Right forelimb (tissue), 1 donor: ENCODE measurements around the gene FBXL4.

ENCODE experiments used
- DNase-seq: peaks from one replicate; pipeline ENCODE4 v3.0.0-alpha.2; 2018

FBXL4 gene

DNA sequence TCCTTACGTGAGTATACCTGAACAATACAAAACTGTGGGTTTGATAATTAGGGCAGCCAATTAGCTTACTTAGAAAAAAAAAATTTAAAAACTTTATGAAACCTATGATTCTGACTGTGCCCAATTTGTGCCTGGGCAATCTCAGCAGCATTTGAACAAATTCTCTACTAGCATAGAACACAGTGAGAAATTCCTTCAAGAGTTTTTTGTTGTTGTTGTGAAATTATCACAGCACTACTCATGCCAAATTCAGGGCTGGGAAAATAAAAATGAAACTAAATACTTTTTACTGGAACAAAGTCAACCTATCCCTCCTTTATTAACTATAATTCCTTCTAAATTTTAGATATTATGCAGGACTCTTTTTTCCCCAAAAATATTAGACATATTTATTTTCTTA is 70.5 kb downstream of the FBXL4 start:
- DNase-seq = no peak

DNA sequence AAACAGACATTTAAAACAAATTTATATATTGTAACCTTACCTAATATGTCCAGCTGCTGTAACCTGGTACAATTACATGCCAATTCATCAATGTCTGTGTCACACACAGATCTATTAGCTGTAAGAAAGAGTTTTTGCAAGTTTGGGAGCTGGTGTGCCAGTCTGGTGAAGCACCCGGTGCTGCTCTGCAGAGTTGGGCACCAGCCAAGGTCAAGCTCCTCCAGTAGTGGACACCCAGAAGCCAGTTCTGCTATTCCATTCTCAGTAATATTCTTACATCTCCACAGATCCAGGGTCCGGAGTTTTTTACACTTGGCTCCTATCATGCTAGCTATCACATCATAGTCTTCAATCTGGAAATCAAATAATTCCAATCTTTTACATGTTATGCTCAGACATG is 72.4 kb downstream of the FBXL4 start:
- DNase-seq = no peak

DNA sequence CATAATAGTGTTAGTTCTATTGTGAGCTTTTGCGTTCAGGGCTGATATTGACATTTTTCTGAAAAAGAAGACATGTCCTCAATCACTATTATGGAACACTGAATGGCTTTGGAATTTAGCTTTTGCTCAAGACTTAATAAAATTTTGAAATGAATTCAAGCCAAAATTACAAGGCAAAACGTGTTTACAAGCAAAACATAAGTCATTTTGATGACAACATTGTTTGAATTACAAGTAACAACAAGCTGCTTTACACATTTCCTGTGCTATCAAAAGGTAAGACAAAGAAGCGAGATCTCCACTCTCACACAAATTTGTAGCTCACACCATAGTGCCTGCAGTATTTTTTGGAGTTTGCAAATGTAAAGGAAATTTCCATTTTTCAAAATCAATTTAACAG is 75.9 kb downstream of the FBXL4 start:
- no peak for DNase-seq

GRCh38 chr6:98871057-98871456 is 76.7 kb downstream of the FBXL4 start:
- DNase-seq = no peak

- DNase-seq = no peak
Measured at GRCh38 chr6:98864497-98864896, 83.2 kb downstream of the FBXL4 start.

GRCh38 chr6:98848539-98849242 is 99.1 kb downstream of the FBXL4 start:
- DNase-seq = no peak

GRCh38 chr6:98847779-98848538 is 99.8 kb downstream of the FBXL4 start:
- DNase-seq = no peak

GRCh38 chr6:98847416-98847778 is 100.3 kb downstream of the FBXL4 start:
- no peak for DNase-seq

DNA sequence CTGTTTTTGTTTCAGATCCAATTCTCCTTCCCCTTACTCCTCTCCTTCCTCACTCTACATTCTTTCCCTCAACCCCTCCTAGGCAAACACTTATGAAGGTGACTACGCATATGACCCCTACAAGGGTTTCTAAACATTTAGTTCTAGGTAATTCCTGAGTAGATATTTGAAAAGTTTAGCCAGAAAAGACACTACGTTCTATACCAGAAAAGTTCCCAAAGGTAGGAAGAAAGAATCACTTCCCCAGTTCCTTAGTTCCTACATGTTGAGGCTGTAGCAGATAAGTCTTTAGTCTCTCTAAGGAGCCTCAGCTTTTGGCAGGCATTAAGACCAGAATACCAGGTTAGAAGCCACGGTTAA is 101.7 kb downstream of the FBXL4 start:
- no peak for DNase-seq

DNA sequence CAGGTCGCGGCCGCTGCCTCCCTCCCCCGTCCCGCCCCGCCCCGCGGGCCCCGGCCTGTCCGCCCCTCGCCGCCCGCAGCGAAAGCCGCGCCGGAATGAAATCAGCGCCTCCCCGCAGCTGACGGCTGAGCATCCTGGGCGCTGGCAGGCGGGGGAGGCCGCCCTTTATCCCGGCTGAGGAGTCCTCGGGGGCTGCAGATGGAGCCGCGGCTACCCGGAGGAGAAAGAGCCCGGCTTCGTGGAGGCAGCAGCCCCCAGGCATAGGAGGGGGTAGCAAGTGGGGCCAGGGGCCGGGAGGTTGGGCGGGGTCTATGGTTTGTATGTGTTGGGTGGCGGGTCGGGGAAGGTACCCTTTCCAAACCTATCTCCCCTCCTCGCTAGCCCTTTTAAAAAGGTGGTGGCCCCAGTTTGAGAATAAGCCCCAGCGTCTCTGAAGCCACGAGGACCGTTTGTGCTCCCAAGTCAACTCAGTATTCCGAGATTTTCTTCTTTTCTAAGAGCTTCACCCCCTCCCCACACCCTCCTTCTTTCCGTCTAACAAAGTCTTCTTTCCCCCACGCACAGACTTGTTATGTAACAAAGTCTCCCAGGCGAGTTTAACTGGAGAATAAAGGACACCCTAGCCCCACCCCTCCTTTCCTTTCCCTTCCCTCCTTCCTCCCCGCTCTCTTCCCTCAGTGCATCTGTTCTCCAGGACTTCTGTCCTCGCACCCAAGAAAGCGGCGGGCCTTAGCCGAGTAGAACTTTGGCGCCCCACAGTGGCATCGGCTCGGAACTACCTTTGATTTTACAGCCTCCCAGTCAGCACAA is 102.3 kb downstream of the FBXL4 start:
- DNase-seq = peak; percentile 89

- no peak for DNase-seq
Measured at GRCh38 chr6:98844244-98845210, 103.2 kb downstream of the FBXL4 start.

DNA sequence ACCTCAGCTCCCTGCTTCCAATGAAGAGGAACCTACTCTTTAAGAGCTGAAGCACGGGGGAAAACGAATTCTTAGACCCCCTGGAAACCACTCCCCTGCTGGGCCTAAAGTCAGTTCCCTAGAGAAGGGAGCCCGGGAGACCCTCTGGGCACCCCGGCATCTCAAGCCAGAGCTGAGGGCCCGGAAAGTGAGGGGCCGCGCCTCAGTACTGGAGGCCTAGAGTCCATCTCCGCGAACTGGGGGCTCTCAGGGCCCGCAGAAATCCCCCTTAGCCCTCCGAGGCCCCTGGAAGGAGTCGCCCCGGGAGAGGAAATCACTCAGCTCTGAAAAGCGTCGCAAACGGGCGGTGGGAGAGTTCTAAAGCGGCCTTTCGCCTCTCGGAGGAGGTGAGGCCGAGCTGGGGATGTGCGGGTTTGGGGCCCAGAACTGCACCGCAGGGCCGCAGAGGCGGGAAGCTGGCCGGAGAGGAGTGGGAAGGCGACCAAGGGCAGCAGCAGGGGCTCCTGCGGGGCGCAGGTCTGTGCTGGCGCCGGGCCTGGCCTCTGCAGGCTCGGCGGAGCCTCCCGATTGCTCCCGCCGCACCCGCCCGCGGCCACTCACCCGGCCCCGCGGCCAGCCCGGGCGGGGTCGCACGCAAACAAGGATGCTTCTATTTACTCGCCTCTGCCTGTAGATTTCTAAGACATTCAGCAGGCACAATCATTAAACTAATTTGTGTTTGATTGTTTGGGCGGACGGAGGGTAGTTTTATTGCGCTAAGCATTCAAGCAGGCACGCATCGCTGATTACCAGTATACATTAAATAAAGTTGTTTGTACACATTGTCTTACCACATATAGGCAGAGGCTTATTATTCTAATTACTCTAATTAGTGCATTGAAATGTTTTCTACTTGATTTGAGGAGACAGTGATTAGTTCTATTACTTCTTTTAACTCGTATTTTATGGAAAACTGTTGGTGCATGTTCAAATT is 104.2 kb downstream of the FBXL4 start:
- DNase-seq = no peak

DNA sequence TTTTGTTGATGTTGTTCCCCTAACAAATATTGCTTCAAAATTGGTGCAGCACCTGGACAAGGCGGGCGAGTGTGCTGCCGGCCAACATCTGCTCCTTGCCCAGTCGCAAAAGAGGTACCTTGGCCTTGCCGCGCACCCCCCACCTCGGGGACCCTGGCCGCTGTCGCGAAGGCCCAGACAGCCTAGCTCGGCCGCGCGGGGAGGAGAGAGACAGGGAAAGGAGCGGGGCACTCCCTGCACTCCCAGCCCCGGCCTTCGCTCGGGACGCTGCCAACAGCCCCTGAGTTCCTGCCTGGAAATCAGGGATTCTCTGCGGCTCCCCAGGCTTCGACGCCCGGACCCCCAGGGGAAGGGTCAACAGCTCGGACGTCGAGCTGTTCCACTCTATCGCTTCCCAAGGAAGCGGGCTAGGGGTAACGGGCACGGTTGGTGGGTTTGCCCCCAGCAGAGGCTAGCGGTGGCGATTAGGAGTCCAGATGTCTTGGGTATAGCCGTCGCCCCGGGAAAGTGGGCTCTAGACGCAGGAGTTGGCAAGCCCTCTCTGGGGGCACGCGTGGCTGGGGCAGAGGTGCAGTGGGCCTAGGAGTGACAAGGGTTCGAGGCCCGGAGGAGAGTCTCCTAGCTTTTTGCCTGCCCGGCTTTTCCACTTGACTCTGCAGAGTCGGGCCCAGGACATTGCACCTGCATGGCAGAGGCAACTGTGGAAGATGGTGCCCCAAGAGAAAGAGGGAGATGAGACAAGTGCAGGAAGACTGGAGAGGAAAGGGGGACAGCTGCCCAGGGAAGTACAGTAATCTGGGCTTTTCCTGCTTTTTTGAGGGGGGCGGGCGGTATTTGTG is 105.2 kb downstream of the FBXL4 start:
- DNase-seq = no peak

DNA sequence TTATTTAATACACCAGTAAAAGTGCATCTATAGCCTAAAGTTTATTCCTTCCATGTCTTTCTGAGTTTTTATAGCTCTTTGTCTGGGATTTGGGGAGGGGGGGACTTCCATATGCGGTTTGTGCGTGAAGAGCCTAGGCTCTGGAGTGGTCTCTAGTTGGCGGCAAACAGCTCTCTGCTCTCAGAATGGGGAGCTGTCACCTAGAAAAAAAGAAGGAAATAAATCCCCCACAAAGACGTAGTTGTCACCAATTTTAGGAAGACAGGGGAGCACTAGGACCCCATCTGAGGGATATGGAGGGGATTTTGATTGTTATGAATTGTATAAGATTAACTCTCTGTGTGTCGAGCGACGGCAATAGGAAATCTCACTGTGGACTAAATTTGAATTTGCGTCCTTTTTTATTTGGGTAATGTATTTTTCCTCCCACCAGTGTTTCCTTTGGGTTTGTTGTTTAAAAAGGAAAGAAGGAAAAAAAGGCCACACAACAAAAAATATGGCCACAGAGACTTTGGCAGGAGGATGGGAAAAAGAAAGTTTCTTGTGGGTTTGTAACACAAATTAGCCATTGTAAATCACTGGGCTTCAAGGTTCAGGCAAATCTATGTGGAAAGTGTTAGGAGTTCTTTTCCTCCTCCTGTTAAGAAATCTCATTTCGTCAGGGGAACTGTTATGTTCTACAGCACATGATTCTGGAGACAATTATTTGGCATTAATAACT is 106.0 kb downstream of the FBXL4 start:
- DNase-seq = no peak

DNA sequence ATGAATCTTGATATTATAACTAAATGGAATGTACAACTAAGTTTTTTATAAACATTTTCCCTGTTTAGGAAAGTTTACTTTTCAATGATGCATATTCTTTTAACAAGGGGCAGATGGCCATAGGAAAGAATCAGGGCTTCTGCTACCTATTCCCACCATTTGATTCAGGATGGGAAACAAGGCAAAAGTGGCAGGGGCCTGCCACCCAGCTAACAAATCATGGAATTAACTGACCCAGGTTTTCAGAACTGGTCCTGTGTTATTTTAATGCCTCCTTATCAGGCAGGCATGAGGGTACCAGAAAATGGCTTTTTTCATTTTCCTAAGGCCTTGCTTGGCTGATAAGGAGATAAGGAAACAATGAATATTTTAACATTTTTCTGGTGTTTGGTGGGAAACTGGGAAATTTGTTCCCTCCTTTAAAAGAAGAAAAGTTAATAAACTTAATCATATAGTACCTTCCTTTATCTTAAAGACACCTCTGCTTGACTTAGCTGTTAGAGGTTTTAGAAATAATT is 106.7 kb downstream of the FBXL4 start:
- no peak for DNase-seq

- DNase-seq = no peak
Measured at GRCh38 chr6:98840385-98840784, 107.4 kb downstream of the FBXL4 start.

GRCh38 chr6:98839781-98840361 is 107.9 kb downstream of the FBXL4 start:
- no peak for DNase-seq

DNA sequence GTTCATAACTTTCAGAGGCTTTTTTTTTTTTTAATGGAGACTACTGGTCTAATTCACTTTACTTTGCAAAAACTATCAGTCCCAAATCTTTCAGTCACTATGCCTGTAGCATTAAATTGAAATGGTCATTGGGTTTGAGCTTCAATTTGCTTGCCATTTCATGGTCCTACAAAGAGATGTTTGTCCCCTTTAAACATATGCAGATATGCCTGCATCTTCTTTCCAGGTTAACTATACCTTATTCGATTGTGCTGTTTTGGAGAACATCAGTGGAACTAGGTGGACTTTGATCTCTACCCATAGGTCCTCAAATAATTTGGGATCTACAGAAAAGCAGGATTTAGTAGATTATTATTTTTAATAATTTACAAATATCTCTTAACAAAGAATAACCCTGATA is 108.8 kb downstream of the FBXL4 start:
- no peak for DNase-seq

DNA sequence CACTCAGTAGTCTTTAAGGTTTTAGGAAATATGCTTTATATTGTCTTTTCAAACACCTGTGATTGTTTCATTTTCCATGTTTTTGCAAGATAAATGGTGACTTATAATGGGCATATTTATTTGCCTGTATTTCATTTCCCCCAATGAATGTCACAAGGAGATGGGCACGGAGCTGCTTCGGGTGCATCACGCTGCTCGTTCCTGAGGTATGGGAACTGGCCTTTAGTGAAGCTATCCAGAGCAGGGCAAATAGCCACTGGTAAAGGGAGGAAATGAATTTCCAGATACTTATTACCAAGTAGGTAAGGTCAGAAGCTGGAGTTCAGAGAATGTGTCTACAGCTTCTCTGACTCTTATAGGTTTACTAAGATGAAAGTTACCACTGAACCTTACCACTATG is 109.7 kb downstream of the FBXL4 start:
- no peak for DNase-seq
